HK-2 (cell line): ENCODE data around the gene TAF1A.

Experiments
- DNase-seq: peaks from one replicate; pipeline ENCODE4 v3.0.0-alpha.2; 2018; ENCODE audit not compliant: unreplicated experiment

TAF1A gene

DNA sequence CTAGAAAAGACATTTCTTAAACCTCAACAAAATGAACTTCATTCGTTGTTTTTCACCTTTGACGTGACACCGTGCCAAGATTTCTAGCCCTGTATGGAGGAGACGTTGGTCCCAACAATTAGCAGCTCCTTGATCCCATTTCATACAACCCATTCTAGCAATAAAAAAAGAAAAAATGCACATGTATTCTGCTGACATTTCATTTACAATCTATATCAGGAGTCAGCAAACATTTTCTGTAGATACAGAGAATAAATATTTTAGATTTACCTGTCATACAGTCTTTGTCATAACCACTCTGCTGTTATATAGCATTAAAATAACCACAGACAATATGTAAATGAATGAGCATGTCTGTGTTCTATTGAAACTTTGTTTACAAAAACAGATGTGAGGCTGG, 7.0 kb upstream of the TAF1A start:
- no peak for DNase-seq

DNA sequence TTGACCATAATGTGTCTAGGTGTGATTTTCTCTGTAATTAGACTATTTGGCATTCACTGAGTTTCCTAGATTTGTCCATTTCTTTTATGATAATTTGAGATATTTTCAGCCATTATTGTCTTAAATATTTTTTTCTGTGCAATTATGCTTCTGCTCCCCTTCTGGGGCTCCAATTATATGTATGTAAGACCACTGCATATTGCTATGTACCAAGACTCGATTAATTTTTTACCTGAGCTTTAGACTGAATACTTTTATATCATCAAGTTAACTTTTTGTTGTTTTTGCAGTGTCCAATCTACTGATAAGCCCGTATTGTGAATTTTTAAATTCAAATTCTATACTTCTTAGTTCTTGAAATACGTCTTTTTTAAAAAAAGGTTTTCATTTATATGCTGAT, 5.1 kb upstream of the TAF1A start:
- no peak for DNase-seq

DNA sequence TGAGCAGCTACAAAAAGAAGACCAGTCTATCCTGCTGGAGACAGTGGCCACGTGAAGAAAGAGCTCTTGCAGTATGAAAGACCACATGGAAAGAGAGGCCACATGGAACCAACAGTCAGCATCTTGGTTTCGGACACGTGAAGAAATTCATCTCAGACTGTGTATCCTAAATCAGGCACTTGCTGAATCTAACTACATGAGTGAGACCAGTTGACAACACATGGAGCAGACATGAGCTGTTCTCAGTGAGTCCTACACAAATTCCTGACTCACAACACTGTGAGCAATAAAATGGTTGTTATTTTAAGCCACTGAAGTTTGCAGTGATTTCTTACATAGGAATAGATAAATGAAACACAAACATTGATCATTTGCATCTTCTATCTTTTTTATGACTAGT, 2.4 kb upstream of the TAF1A start:
- DNase-seq, result no peak

DNA sequence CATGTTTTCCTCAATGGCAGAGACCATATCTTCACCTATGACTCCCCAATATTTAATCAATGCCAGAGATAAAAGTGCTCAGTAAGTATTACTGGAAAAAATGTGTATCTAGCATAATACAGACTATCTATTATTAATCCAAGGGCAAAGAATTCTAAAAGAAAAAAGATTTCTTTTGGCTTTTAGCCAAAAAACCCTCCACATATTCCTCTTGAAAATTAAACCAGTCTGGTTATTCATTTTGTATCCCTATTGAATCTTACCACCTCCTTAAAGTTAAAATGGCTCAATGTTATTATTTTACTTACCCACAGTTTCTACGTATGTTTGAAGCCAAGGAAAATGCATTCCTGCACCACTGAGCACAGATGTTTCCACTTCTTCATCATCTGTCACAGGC, 1.6 kb downstream of the TAF1A start:
- no peak for DNase-seq

DNA sequence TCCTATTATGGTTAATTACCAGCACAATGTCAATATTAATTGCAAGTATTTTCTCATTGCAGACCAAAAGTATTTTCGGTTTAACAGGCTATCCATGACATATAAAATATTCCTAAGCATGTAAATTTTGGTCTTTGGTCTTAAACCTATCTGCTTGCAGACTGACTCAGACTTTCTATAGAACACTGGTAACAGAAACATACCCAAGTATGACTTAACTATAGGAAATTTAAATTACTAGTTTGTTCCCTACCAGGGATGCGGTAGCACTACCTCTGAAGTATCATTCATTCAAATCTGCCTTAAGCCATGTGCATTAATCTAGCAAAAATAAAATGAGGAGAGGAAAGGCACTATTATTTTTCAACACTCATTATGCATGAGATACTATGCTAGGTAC, 2.9 kb downstream of the TAF1A start:
- no peak for DNase-seq

DNA sequence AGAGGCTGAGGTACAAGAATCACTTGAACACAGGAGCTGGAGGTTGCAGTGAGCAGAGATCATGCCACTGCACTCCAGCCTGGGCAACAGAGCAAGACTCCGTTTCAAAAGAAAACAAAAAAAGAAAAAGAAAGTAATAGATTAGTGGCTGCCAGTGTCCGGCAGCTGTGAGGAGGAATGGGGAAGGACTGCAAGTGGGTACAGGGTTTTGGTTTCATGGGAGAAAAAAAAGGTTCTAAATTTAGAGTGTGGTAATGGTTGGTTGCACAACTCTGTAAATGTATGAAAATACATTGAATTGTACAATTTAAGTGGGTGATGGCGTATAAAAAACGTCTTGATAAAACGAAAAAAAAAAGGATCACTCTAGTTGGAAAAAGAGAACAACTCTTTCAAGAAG, 6.7 kb downstream of the TAF1A start:
- no peak for DNase-seq

DNA sequence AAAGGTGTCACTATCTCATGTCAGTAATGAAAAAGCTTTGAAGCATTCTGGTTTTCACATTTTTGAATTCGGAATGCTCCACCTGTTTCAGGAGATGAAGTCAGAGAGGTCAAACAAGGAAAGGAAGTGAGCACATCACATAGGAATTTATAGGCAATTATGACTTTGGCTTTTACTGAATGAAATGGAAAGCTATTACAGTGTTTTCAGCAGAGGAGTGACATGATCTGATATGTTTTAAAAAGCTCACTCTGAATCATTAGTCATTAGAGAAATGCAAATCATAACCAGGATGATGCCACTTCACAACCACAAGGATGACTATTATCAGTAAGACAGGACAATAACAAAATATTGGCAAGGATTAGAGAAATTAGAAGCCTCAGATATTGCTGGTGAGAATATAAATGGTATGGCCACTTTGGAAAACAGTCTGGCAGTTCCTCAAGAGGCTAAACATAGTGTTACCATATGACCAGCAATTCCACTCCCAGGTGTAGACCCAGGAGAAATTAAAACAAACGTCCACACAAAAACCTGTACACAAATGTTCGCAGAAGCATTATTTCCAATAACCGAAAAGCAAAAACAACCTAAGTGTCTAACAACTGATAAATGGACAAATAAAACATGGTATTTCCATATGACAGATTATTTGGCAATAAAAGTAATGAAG, 7.5 kb downstream of the TAF1A start:
- DNase-seq, result no peak

DNA sequence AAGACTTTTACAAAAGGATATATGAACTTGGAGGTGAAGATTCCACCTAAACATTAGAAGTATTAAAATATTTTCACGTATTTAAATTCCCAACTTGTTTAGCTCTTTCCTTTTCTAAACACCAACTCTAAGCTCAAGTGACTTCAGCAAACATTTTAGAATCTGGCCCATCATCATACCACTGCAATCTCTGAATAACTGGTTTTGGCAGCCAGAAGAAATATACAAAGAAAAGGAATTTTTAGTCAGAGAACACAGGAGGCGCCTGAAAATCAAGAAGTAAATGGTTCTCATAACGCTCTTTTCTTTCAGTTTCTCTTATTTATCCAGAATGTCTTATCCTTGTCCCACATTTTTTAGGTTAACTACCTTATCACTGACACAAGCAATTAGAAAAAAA, 10.4 kb downstream of the TAF1A start:
- no peak for DNase-seq

DNA sequence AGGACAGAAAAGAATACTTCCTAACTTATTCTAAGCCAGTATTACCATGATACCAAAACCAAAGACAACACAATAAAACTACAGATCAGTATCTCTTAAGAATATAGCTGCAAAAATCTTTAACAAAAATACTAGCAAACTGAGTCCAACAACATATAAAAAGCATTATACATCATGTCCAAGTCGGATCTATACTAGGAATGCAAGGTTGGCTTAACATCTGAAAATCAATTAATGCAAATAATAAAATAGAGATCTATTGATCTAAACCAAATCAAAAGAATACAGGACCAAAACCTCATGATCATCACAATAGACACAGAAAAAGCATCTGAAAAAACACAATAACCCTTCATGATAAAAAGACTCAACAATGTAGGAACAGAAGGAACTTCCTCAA, 18.9 kb downstream of the TAF1A start:
- DNase-seq, result no peak

DNA sequence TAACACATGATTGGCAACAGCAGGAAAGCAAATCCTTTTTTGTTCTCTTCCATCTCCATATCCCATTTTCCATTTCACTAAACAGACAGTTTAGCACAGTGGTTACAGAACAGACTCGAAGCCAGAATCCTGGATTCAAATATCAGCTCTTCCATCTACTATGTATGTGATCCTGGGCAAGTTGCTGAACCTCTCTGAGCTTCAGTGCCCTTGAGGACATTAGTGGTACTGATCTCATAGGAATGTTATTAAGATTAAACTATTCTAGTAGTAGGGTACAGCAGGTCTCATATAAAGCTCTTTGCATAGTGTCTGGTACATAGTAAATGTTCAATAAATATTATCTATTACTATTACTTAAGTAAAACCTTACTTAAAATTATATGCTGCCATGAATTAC, 28.1 kb downstream of the TAF1A start:
- DNase-seq, result no peak

DNA sequence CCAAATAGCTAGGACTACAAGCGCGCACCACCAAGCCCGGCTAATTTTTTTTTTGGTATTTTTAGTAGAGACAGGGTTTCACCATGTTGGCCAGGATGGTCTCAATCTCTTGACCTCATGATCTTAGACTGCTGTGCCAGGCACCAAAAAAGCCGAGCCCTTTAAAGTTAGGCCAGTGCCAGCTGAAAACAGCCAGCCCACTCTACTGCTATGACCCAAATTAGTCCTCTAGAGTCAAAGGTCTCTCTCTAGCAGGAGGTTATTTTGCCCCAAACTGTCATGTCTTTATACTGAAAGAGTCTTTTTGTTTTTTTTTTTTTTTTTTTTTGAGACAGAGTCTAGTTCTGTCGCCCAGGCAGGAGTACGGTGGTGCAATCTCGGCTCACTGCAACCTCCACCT, 32.2 kb downstream of the TAF1A start:
- no peak for DNase-seq

DNA sequence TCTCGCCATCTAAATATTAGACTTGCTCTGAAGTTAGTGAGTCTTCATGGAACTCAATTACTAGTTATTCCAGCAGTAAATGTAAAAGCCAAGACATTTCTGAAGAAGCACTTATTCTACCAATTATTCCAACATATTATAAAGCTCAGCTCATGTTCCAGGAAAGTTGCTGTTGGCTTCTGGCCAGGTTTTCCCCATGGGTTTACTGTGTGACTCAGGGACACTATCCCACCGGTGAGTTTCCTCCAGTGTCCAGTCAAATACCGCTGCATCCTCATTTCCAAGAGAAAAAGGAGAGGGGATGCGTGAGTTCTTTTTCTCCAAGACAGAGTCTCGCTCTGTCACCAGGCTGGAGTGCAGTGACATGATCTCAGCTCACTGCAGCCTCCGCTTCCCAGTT, 32.6 kb downstream of the TAF1A start:
- DNase-seq, result no peak

DNA sequence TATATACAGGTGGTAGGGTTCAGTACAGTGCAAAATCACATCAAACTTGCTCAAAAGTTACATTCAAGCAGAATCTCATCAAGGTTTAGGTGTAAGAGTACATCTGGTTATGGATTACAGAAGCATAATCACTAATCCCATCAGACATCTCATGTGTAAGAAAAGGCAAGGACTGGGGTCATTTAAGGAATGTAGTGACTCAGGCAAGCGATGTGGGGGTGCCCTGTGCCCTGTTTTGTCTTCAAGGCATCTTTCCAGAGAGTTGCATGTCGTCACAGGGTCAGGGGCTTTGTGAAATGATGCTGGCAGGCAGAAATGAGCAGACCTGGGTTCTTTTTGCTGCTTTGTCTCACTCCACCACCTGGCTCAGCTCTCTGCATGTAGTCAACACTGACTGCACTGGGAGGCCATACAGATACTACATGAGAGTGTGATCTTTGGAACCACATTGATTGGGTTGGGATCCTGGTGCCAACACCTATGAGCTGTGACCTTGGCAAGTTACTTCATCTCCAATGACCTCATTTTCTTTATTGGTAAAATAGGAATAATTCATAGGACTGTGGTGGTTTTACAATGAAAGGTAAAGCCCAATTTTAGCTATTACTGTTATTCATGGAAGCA, 33.6 kb downstream of the TAF1A start:
- no peak for DNase-seq

DNA sequence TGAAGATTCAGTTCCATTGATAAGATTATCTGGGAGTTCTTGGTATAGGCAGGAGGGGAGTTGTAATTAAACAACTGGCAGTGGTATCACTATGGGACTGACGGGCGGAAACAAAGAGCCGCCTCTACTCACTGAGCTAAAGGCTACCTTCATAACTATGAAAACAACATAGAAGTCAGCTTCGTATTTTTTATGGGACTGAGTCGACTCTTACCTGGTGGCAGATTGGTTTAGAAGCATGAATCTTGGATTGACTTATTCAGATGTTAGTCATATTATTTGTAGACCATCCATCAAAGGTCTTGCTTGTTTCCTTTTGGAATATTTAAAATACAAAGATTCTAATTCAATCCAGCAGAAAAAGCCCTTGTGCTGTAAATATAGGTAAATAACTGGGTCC, 35.6 kb downstream of the TAF1A start:
- DNase-seq, result no peak

DNA sequence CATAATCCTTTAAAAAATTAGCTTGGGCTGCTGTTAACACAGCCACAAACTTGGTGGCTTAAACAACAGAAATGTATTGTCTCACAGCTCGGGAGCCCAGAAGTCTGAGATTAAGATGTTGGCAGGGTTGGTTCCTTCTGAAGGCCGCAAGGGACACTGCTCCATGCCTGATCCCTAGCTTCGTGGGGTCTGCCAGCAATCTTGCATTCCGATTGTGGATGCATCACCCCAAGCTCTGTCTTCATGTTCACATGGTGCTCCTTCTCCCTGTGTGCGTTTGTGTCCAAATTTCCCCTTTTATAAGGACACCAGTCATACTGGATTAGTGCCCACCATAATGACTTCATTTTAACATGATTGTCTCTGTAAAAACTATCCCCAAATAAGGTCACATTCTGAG, 36.9 kb downstream of the TAF1A start:
- no peak for DNase-seq

DNA sequence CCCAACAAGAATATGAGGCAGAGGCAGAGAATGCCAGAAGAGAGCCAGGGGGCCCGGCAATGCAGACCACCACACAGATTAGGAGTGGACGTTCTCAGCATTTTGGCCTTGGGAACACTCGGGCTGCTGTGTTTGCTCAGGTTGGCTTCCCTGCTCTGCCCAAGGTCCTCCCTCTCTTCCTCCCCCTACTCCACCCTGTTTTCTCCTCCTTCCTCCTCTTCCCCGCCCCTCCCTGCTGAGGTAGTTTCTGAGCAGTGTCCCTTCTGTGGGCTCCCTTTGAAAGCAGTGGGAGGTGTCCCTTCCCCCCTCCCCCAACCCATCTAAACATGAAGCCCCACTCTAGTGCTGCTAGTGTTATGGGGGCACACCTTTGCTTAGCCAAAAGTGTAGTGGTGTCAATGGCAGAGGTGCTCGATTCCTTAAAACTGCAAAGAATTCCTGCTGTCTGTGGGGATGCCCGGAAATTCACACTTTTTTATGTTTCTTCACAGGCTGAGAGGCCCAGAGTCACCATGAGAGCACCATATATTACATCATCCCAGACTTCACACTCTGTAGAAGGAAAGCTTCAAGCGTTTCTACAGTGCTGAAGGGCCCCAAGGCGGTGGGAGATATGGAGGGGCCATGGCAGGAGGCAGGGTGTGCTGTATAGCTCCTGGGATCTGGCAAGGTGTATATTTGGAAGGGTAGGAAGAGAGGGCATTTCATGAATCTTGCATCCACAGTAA, 41.6 kb downstream of the TAF1A start, which contains the start of gene HHIPL2:
Gene HHIPL2, minus strand, starts transcription at position 161 of the 728 bp plus-strand sequence. Its CDS starts 60 bp downstream, at position 101.
- DNase-seq, result no peak

DNA sequence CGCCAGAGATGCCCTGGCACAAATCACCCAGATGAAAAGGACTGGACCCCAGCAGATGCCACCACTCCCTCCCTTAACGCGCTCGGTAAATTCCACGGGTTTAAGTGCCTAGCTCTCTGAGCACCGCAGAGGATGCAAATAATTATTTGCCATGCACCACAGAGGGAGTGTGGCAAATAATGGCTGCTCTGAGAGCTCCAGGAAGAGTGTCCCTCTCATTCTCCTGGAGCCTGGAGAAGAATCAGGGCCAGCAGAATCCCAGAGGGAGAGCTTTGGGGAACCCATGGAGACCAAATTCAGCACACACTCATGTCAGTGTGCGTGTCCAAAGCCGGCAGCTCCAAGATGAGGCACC, 42.5 kb downstream of the TAF1A start:
- no peak for DNase-seq

DNA sequence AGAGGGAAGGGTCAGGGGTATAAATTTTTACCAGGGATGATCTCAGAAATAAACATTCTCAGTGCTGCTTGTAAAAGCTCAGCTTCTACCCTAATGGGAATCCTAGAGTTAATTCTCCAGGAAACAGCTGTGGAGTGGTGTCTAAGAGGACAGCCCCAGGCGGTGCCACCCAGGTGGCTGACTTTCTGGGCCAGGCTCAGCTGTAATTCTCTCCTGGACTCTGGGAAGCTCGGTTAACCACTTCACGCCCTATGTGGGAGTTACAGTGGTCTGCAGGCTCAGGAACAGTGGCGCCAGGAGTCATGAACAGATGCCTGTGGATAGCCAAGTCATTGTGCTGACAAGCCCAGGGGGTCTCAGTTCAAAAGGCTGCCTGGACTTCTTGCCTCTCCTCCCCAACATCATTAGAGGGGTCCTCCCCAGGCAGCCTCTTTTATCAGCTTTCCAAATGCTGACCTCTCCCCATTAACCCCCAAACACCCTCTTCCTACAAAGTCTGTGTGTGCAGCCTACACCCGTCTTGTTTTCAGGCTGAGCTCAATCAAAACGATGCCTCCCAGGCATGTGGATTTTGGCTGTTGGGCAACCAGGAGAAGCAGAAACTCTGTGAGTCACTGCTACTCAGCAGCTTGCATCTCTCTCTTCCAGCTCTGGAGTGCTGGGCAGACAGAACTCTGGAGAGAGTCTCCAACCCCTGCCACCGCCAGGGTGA, 43.0 kb downstream of the TAF1A start:
- no peak for DNase-seq

DNA sequence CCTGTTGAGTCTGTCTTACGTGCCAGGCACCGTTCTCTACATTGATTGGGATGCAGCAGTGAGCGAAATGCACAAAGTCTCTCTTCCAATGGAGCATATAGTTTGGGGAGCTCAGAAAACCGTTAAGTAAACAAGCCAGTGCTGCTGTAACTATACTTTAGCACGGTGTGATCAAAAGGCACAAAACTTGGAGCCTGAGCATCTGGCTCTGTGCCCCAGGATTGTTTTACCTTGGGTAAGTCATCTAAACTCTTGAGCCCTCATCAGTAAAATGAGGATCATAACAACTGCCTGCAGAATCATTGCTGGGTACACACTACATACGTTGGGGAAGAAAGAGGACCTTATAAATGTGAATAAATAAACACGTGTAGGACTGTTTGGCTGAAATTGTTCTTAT, 43.6 kb downstream of the TAF1A start:
- DNase-seq, result no peak

DNA sequence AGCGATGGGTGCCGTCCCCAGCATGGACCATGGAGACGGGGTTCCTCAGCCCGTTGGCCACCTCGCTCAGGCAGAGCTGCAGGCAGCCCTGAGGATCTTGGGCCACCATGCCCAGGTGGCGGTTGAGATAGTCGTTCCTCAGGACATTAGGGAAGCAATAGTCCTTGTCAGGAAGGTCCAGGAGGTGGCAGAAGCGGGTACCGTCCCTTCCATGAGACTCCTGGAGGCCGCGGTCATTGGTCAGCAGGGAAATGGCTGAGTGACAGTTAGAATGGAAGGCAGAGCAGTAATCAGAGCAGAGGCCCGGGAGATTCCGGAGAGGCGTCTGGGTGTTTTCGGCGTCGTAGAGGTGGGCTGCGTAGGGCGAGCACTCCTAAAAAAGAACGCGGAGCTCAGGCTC, 45.9 kb downstream of the TAF1A start:
- no peak for DNase-seq

DNA sequence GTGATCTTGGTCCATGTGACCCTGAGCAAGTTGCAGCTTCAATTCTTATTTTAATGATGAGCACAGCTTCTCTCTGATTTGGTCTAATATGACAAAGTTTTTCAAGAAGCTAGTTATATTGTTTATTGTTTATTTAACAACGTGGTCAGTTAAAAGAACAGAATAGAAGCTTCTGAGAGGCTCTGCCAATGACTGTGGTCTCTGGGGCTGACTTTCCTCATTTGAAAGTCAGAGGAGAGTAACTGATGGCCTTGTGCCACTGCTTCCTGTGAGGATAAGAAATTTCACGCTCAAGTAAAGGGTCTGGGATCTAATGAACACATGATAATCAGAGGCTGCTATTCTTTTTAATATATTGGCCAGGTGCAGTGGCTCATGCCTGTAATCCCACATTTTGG, 49.1 kb downstream of the TAF1A start:
- DNase-seq, result no peak

DNA sequence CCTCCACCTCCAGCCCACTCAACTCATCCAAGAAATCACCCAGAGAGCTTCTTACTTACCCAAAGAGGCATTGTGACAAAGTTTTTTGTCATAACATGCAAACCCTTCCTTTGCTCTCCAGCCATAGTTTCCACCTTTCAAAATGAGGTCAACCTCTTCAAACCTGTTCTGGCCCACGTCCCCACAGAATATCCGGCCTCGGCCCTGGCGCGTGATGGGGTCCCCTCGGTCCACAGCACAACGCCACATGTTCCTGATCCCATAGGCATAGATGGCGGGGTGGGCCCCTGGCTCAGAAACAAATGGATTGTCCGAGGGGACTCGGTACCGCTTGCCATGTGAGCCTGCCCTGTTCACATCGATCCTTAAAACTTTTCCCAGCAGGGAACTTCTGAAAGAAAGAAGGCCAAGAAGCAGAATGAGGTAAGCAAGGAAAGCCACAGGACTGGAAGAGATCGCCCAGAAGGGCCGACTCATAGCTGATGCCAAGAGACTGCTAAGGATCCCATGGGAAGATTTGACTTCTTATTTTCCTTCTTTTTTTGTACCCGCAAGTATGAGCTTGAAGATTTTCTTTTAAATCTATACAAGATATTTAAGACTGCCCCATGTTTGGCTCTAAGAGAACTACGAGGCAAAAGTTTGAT, 49.7 kb downstream of the TAF1A start:
- DNase-seq, result no peak
